ENCODE results near the gene FIBCD1. TPM values are rescaled to one million over a fixed set of nuclear protein-coding genes. Genes with fewer than 3 reads are reported as not detected.

FIBCD1 gene
- total RNA-seq, 1 experiment from 2014 or later = 6.6 TPM

- no peak for TF ChIP-seq E2F4 (CRISPR knock-in tag; IDR thresholded peaks at IDR 0.05; ENCODE audit: borderline replicate concordance, low read depth)
Measured at GRCh38 chr9:130962418-130963316, 23.6 kb upstream of the FIBCD1 start (continued).

- peaks cover 4% of the 10 kb centered on the region for H3K36me3 Mint-ChIP-seq
- CTCF ChIA-PET = interaction anchor here (1.5 kb wide), 1 partner anchor 36 kb away, joined by 3 read pairs; no protein-coding TSS in a partner anchor
- H3K27ac Mint-ChIP-seq = no peak overlapping the region
- no peaks in the 10 kb centered on the region for H3K27me3 Mint-ChIP-seq (ENCODE audit: low read depth)
- POLR2A ChIA-PET = no interaction called here
- ATAC-seq (no peak), DNase-seq (ENCODE audit: low spot score) (no peak)
- TF ChIP-seq ZNF512 (CRISPR knock-in tag; IDR thresholded peaks at IDR 0.05; ENCODE audit: borderline replicate concordance) = no peak
- TF ChIP-seq RELA (CRISPR knock-in tag; IDR thresholded peaks at IDR 0.05; ENCODE audit: borderline replicate concordance) = no peak
- TF ChIP-seq ZNF396 (CRISPR knock-in tag; IDR thresholded peaks at IDR 0.05; ENCODE audit: borderline replicate concordance) = no peak
- TF ChIP-seq FOXJ3 (CRISPR knock-in tag; IDR thresholded peaks at IDR 0.05; ENCODE audit: borderline replicate concordance) = no peak
- TF ChIP-seq MLX (CRISPR knock-in tag; IDR thresholded peaks at IDR 0.05) = no peak
- no peaks in the 10 kb centered on the region for H3K4me1 Mint-ChIP-seq
- no peak overlapping the region for H3K4me3 Mint-ChIP-seq
- peaks cover 10% of the 10 kb centered on the region for H3K9me3 Mint-ChIP-seq
Measured at GRCh38 chr9:130961511-130962300, 22.7 kb upstream of the FIBCD1 start.

GRCh38 chr9:130960522-130961378, 21.7 kb upstream of the FIBCD1 start:
- DNase-seq (ENCODE audit: low spot score) = no peak
- TF ChIP-seq CTCF (IDR thresholded peaks at IDR 0.05) (no peak), JAZF1 (CRISPR knock-in tag; IDR thresholded peaks at IDR 0.05) (no peak), TEAD4 (CRISPR knock-in tag; IDR thresholded peaks at IDR 0.05) (no peak), ZNF425 (CRISPR knock-in tag; conservative IDR thresholded peaks at IDR 0.05) (no peak), FOXP1 (CRISPR knock-in tag; IDR thresholded peaks at IDR 0.05; ENCODE audit: borderline replicate concordance) (no peak), ZNF423 (CRISPR knock-in tag; IDR thresholded peaks at IDR 0.05) (no peak), NR3C1 (CRISPR knock-in tag; conservative IDR thresholded peaks at IDR 0.05; ENCODE audit: low read depth) (no peak), KAT7 (CRISPR knock-in tag; IDR thresholded peaks at IDR 0.05; ENCODE audit: borderline replicate concordance) (no peak), ZNF532 (CRISPR knock-in tag; IDR thresholded peaks at IDR 0.05; ENCODE audit: borderline replicate concordance) (no peak), SMAD3 (CRISPR knock-in tag; IDR thresholded peaks at IDR 0.05; ENCODE audit: borderline replicate concordance) (no peak)

More at GRCh38 chr9:130960522-130961378, 21.7 kb upstream of the FIBCD1 start:
- ATAC-seq = no peak
- Mint-ChIP-seq H3K27me3 (ENCODE audit: low read depth) (no peaks in the 10 kb centered on the region), H3K4me1 (no peaks in the 10 kb centered on the region), H3K4me3 (no peak overlapping the region), H3K27ac (no peak overlapping the region), H3K36me3 (peaks cover 4% of the 10 kb centered on the region), H3K9me3 (peaks cover 10% of the 10 kb centered on the region)
- ChIA-PET POLR2A (interaction anchor here (1.0 kb wide), 1 partner anchor 12 kb away, joined by 3 read pairs; no protein-coding TSS in a partner anchor), CTCF (no interaction called here)
